Measurements from ENCODE around the gene ZNF320. TPM values are rescaled to one million over a fixed set of nuclear protein-coding genes. Genes with fewer than 3 reads are reported as not detected.
"Not testable (repeated sequence)": the region's sequence is repeated elsewhere in the genome, so short reads cannot be mapped to it uniquely, and the experiment has no call there.

ZNF320 gene
- polyA plus RNA-seq, 1 of the 3 experiments (the other 2 are of a cell fraction), result 6.9 TPM

- Histone ChIP-seq H3K4me1 (ENCODE audit: control insufficient read depth in 1 of 2, insufficient read depth in 2 of 2, low read depth in 1 of 2, low read length in 1 of 2) (no peaks in the 10 kb centered on the region), H3K9me2 (no peaks in the 10 kb centered on the region), H3K27ac (ENCODE audit: low read depth in 2 of 2, low read length in 1 of 2) (no peak overlapping the region), H3K4me3 (ENCODE audit: low read depth in 2 of 2, low read length in 1 of 2) (no peak overlapping the region), H3K9ac (no peak overlapping the region), H3K9me3 (peaks cover 16% of the 10 kb centered on the region; the same call in 1 of the 2 replicates), H2AFZ (ENCODE audit: low read depth) (no peak overlapping the region), H3K36me3 (replicated peaks in 1 of 2; ENCODE audit: control insufficient read depth in 1 of 2, insufficient read depth in 2 of 2, low read length in 1 of 2) (peaks cover 33 to 77% of the 10 kb centered on the region in 2 experiments), H3K27me3 (ENCODE audit: insufficient read depth) (no peaks in the 10 kb centered on the region), H3K4me2 (no peak overlapping the region), H4K20me1 (ENCODE audit: insufficient read depth) (no peaks in the 10 kb centered on the region), H3F3A (replicated peaks; ENCODE audit: insufficient read depth) (no peaks in the 10 kb centered on the region), H3K79me2 (ENCODE audit: insufficient read depth) (no peaks in the 10 kb centered on the region)
- no peak for DNase-seq
- TF ChIP-seq GATA2 (CRISPR knock-in tag; IDR thresholded peaks at IDR 0.05), result no peak
- no peak for TF ChIP-seq FOXM1 (IDR thresholded peaks at IDR 0.05; ENCODE audit: low read depth)
- no peak for TF ChIP-seq RFX5 (IDR thresholded peaks at IDR 0.05; ENCODE audit: low read length)
- TF ChIP-seq USF2 (IDR thresholded peaks at IDR 0.05; ENCODE audit: borderline replicate concordance, low read depth, low read length), result no peak
- TF ChIP-seq POLR2AphosphoS5 (IDR thresholded peaks at IDR 0.05; ENCODE audit: low read depth, low read length), result no peak
- no peak for TF ChIP-seq MEF2A (IDR thresholded peaks at IDR 0.05; ENCODE audit: borderline replicate concordance, low read depth)
- no peak for TF ChIP-seq ZBTB33 (IDR thresholded peaks at IDR 0.05; ENCODE audit: borderline replicate concordance, low read depth)
- no peak for TF ChIP-seq ELF1 (IDR thresholded peaks at IDR 0.05)
- no peak for TF ChIP-seq RCOR1 (IDR thresholded peaks at IDR 0.05; ENCODE audit: low read length)
- no peak for TF ChIP-seq GABPA (IDR thresholded peaks at IDR 0.05; ENCODE audit: low read depth)
- no peak for TF ChIP-seq MAX (IDR thresholded peaks at IDR 0.05; ENCODE audit: low read depth)
- no peak for TF ChIP-seq CHD2 (IDR thresholded peaks at IDR 0.05; ENCODE audit: low read length, partially characterized antibody)
- TF ChIP-seq NFIC (IDR thresholded peaks at IDR 0.05; ENCODE audit: borderline replicate concordance), result no peak
- no peak for TF ChIP-seq EZH2phosphoT487 (IDR thresholded peaks at IDR 0.05; ENCODE audit: borderline replicate concordance, low read depth)
- TF ChIP-seq FOSL2 (IDR thresholded peaks at IDR 0.05; ENCODE audit: borderline replicate concordance, low read depth), result no peak
- POLR2A ChIA-PET, result no interaction called here
- WGBS (ENCODE audit: low lambda C conversion rate), result 77% methylated on average over 11 of the region's 11 CpGs
- CTCF ChIA-PET, result no interaction called here
These were observed 16.5 kb downstream of the ZNF320 start for GRCh38 chr19:52880895-52881389.

- whole genome bisulfite sequencing (ENCODE audit: low lambda C conversion rate), result 50% methylated on average over 6 of the region's 6 CpGs
- H3K4me2 ChIP-seq; H3K4me3 ChIP-seq (ENCODE audit: low read depth in 2 of 2, low read length in 1 of 2); H3K79me2 ChIP-seq (ENCODE audit: insufficient read depth); H3K27me3 ChIP-seq (ENCODE audit: insufficient read depth); H3K9ac ChIP-seq; H3K9me2 ChIP-seq; H3K4me1 ChIP-seq (ENCODE audit: control insufficient read depth in 1 of 2, insufficient read depth in 2 of 2, low read depth in 1 of 2, low read length in 1 of 2); H3F3A ChIP-seq (replicated peaks; ENCODE audit: insufficient read depth); H3K27ac ChIP-seq (ENCODE audit: low read depth in 2 of 2, low read length in 1 of 2); H2AFZ ChIP-seq (ENCODE audit: low read depth); CTCF ChIA-PET; H4K20me1 ChIP-seq (ENCODE audit: insufficient read depth); H3K36me3 ChIP-seq (replicated peaks in 1 of 2; ENCODE audit: control insufficient read depth in 1 of 2, insufficient read depth in 2 of 2, low read length in 1 of 2); POLR2A ChIA-PET; DNase-seq; H3K9me3 ChIP-seq: not testable (repeated sequence)
These were observed 24.4 kb downstream of the ZNF320 start for GRCh38 chr19:52872996-52873395.

Measured in SK-N-SH (cell line).